ENCODE results near the gene NCKAP5.

Gene NCKAP5

DNA sequence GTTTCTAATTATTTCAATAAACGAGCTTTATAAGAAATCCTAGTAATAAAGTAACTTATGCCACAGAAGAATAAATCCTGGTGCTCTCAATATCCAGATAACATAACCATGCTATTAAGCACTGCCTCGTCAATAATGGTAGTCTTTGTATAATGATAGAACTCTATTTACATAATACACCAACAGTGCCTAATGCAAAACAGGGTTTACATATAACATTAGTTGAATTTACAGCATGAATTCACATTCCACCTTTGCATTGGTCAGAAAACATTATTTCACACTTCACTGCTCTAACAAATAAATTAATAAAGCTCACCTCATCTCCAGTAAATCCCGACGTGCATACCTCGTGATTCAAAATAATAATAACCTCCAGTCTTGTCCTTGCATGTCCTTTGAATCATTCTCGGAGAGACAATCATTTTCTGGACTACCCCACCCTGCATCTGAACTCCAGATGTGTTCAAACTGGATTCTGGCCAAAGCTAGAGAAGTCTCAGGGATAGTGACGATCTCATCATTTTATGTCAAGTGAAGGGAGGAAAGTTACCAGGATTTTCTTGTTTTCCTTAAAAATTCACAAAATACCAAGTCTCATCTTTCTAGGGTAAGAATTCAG lies 189.2 kb downstream of the NCKAP5 start:
- DNase-seq (ENCODE audit: low spot score): no peak

DNA sequence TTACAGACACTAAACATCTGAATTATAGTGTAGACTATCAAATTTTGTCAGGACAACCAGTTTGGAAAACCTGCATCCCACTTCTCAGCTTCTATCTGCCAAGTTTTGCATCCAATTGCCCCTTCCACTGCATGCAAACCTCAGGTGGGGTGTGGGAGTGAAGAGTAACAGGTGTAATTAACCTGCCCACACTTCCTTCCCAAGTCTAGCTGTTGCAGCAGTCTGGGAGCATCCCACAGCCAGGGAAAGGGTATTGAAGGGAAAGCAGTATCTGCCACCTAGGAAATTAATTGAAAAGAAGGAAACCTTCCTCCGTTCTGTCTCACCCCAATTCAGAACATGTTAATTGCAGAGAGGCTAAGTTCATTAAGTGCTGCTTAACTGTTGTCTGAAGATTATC lies 189.9 kb downstream of the NCKAP5 start:
- no peak for DNase-seq (ENCODE audit: low spot score)

DNA sequence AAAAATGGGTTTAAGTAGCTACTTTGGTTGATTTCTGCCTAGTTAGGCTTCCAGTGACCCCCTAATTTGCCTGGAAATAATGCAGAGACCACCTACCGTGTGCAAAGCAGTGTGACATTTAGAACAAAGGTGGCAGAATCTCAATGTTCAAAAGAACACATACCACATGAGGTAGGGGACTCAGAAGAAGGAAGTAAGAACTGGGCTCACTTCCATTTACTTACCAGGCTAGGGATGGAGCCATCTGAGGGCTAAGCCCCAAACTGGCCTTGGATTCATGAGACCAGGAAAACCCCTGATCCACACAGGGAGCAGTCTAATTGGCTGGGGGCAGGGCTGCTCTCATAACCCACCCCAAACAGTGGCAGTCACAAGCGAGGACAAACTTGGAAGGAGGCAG lies 190.7 kb downstream of the NCKAP5 start:
- no peak for DNase-seq (ENCODE audit: low spot score)

DNA sequence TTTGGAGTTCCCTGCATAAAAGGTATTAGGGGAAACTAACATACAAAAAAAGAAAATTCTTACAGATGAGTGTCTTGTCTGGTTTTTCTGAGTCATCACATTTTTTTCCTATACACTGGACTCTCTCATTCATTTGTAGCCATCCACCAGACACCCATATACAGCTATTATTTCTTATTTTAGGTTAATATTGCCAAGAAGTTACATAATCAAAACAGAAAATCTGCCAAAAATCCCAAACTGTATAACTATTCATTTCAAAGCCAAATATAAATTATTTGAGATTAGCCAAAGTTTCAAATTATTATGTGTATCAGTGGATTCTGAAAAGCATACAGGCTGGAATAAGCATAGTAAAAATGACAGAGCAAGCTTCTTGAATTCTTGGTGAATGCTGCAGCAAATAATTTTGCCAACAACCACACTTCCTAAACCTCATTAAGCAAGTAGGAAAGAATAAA lies 191.2 kb downstream of the NCKAP5 start:
- DNase-seq (ENCODE audit: low spot score): no peak

DNA sequence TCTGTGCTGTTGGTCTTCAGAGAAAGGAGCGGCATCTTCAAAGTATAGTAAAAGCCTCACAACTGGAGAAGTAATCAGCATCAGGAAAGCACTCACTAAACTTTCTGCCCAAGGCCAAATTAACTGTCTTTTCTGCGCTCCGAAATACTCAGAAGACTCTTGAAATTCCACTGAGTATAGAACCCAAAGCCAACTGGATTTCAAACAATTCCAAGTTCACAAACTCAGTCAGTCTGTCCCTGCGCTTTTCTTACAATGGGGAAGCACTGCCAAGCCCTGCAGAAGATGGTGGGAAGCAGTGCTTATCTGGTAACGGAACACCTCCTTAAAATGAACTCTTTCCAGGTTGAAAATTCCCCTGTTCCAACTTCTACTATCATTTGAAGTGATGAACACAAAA lies 193.5 kb downstream of the NCKAP5 start:
- no peak for DNase-seq (ENCODE audit: low spot score)

DNA sequence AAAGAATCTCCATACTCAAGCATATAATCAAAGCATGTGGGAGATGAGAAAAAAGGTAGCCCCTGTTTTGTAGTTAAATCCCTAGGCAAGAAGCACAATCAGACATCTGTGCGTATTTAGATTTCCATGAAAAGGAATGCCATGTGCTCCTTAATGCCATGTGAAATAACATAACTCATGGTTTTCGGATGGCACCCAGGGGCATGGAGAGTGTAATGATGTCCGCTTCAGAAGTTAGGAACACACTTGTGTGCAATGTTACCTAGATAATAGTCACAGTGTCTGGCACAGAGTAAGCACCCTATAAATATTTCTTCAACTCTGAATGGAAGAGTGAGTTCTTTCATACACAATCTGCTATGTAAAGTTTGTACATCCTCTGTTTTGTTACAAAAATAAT lies 197.0 kb downstream of the NCKAP5 start:
- no peak for DNase-seq (ENCODE audit: low spot score)

DNA sequence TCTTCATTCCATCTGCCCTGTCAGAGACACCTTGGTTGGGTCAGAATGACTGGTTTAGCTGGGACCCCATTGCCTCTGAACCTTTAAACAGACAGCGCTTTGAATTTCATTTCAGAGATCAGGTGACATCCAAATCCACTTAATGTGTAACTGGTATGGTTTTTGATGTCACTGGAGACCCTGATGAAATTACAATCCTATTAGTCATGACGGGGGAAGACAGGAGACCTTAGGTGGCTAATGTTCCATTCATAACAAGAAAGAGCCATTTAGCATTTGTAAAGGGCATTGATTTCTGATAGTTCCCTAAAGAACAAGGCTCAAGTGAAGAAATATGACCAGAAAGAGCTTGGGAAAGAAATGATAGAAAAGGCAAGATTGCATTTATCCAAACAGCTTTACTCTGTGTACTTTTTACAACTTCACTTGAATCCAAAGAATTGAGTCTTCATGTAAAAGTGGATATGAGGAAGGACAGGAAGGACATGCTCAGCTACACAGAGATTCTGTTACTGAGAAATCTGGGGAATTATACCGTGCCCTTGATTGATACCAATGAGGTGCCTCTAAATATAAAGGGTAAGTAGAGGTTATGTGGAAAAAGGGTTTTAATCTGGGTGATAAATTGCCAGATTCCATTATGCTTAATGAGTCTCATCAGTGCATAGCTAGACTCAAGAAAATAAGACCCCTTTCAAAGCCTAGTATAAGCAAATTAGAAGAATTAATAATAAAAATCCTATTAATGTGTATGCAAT lies 198.2 kb downstream of the NCKAP5 start:
- no peak for DNase-seq (ENCODE audit: low spot score)

DNA sequence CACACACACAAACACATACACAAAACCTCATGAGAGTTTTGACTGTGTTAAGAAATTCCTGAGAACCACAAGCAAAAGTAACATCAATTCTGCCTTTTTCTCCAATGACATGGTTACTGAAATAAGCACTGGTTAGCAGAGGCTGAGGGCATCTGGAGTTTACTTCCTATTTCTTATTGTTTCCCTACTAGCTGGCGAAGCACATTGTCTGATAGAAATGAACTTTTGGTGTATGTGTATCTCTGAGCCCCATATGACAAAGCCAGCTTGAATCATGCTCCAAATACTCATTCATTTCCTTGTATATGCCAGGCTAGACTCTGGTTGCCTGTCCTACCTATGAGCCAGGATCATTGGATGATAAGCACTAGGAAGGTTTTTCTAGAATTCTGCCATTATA lies 203.1 kb downstream of the NCKAP5 start:
- no peak for DNase-seq (ENCODE audit: low spot score)

DNA sequence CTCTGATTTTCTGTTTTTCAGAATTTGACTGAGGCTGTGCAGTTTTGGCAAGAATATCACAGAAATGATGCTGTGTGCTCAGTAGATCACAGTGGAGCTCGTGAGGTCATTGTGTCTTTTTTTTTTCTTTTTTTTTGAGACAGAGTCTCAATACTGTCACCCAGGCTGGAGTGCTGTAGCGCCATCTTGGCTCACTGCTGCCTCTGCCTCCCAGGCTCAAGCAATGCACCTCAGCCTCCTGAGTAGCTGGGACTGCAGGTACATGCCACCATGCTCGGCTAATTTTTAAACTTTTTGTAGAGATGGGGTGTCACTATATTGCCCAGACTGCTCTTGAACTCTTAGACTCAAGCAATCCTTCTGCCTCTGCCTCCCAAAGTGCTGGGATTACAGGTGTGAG lies 203.6 kb downstream of the NCKAP5 start:
- no peak for DNase-seq (ENCODE audit: low spot score)

DNA sequence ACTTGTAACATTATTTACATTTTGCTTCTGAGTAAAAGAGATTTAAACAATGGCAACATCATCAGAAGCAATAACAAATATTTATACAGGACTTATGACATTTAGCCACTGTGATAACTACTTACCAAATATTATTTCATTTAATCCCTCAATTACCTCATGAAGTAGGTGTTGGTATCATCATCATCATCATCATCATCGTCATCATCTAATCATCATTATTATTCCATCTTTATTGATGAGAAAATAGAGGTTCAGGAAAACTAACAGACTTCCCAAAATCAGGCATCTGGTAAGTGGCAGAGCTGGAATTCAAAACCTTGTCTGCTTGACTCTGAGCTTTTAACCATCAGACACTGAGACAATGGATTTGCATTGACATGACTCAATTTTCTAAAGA lies 204.4 kb downstream of the NCKAP5 start:
- DNase-seq (ENCODE audit: low spot score): no peak

DNA sequence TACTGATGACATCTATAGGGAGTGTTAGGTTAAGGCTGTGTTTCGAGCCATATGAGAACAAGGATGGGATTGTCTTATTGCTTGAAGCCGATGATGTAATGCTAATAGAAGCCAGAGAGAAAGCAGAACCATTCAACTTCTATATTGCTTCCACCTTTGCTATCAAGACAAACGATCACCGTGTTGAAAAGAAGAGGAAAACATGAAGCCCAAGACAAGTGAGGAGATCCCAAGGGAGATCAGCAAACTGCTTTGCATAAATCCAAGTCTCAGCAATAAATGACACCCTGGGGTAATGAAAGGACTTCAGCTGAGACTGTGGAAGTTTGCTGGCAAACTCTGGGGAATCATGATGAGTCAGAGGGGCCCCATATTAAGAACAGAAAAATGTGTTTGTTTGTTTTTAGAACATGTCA lies 206.2 kb downstream of the NCKAP5 start:
- DNase-seq (ENCODE audit: low spot score): peak; percentile 88

DNA sequence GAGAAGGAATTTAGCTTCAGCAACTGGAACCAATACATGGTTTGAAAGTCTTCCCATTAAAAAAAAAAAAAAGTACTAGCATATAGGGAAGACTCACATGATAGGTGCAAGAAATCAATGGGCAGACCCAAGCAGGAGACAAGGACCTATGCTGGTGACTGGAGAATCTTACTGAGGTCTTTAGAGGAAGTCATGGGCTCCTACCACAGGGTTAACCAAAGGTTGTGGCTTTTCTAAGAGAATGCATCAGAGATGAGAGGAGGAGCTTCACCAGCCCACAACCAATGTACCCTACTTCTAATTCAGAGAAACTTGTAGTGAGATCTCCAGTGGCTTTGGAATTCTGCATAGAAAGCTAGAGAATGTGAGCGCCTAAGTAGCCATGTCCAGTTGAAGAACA lies 207.4 kb downstream of the NCKAP5 start:
- DNase-seq (ENCODE audit: low spot score): no peak

DNA sequence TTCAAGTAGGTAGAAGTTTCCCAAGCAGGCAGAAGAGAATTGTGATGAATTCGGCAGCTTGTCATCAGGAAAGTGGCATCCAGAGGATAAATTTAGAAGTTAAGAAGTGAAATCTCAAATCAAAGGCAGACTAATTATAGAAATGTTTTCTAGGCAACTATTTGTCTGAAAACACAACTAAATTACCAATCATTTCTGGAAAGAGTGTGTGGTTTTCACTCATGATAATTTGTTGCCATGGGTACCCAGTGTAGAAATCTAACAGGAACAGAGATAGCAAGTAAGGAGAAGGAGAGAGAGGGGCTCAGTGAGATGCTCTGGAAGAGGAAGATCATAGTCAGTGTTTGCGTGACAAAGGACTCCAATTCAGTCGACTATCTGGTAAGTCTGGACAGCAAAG lies 208.1 kb downstream of the NCKAP5 start:
- DNase-seq (ENCODE audit: low spot score): no peak

DNA sequence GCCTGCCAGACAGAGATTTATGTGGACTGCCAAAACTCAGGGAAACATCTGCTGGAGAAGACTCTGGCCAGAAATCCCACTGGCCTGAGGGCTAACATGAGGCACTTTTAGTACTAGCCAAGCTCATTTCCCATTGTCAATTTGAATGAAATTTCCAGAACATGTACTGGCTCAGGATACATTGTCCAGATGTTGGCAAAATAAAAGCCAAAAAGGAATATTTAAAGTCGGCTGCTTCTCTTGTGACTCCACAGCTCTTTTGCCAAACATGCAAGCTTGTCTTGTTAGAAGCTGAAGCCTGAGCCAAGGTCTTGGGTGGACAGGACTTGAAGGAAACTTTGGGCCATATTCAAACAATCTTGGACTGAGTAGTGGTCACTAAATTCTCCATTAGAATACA lies 215.5 kb downstream of the NCKAP5 start:
- no peak for DNase-seq (ENCODE audit: low spot score)

DNA sequence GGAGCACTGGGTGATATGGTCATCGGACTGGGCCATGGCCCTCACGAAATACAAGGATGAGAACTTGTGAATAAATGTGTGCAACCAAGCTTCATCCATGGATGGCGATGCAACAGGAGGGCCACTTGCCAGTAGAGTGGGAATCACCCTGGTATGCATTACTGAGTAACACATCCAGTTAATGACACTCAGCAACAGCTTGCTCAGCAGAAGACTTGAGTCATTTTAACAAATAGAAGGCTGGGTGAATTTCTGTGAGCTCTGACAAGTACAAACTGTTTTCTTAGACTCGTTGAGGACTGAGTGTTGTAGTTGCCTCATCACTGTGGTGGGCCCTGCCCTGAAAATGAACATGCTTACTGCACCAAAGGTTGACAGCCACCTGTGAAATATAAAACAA lies 221.6 kb downstream of the NCKAP5 start:
- no peak for DNase-seq (ENCODE audit: low spot score)

DNA sequence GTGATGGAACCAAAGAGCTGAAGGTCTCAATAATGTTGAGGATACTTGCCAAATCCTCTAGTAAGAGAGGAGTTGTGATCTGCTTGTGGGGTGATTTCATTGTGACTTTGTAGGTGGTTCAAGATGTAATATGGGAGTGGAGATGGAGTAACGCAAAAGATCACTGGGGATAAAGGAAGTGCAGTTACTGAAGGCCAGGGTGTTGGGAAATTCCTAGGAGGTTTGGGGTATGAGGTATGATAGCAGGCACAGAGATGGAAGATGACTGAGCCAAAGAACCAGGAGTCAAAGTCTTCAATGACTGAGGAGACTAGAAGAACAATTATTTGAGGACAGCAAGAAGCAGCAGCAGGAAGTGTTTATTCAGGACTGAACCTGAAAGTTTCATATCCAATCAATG lies 222.6 kb downstream of the NCKAP5 start:
- DNase-seq (ENCODE audit: low spot score): no peak

DNA sequence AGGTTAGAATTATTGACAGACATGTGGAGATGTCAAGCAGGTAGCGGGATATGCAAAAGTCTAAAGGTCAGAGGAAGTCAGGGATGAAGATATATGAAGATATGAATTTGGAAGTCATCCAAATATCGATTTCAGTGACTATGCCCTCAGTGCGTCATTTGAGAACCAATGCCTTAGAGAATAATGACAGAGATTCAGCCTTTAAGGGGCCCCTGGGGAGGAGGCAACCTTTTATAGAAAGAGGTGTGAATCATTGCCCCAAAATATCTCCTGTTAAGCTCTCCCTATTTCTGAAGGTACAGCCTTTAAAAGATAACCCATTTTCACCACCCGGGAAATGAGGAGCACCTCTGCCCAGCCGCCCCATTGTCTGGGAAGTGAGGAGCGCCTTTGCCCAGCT lies 223.4 kb downstream of the NCKAP5 start:
- DNase-seq (ENCODE audit: low spot score): no peak

DNA sequence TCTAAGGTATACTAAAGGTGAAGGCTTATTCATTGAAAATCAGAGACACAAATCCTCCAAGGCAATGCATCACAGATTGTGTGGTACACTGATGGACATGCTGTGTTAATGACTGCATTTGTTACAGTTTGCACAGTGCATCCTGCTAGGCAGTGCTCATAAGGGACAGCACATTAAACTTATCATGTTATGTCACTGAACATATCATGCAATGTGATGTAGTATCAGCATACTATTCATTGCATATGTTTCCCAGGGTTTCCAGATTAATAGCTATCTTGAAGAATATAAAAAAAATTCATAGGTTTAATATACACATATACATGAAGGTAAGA lies 225.3 kb downstream of the NCKAP5 start:
- DNase-seq (ENCODE audit: low spot score): no peak

DNA sequence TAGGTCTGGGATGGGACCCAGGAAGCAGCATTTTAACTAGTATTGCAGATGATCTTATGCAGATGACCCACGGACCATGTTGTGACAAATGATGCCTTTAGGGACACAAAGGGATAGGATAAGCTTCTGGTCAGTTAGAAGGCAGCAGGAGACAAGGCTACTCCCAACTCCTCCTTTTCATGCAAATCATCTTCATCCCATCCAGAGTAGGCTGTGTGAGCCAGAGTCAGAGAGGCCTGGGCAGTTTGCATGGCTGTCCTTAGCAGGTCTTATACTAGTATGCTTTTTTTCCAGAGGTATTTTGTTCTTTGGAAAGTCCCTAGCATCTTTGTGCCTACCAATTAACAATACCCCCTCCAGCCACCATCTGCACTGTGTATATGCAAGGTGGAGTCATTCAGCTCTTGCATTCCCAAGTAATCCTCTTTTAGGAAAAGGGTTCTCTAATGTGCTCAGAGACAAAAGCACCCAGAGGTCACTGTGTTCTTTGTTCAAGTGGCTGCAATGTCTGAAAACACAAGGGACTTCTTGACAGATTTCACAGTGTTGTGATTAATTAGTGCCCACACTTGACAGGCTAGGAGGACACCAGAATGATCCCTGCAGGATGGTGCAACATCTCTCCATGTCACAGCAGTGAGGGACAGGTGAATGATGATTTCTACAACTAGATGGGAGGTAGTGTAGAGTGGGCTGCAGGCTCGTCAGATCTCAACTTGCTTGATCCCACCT lies 225.8 kb downstream of the NCKAP5 start:
- no peak for DNase-seq (ENCODE audit: low spot score)

DNA sequence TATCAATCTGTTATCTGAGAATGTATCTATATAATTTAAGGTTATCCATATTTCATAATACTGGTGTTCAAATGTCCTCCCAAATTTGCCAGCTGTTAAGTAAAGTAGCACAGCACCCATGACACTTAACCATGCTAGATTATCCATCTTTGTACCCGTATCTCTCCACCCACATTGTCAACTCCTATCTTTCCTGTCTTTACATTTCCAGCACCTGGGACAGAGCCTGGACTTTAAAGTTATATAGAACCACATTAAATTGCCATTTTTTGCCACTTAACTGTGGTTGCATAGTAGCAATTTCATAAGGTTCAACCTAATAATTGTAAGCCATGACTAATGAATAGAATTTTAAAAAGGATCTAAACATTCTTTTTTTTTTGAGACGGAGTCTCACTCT lies 226.7 kb downstream of the NCKAP5 start:
- no peak for DNase-seq (ENCODE audit: low spot score)

DNA sequence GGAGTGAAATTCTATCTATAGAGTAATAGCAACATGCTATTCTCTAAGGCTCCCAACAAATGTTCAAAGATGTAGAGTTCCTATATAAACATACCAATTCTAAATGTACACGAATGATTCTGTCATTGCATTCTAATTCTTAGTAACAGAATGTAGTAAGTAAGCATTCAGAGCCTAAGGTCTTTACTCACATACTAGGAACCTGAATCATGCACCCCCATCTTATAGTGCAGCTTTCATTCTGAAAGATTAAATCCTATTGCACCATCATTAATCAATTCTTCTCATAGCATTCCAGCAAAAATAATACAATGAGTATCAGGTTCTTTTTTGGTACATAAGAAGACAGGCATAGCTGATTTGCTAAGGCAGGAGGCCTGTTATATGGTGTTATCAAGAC lies 230.0 kb downstream of the NCKAP5 start:
- no peak for DNase-seq (ENCODE audit: low spot score)

DNA sequence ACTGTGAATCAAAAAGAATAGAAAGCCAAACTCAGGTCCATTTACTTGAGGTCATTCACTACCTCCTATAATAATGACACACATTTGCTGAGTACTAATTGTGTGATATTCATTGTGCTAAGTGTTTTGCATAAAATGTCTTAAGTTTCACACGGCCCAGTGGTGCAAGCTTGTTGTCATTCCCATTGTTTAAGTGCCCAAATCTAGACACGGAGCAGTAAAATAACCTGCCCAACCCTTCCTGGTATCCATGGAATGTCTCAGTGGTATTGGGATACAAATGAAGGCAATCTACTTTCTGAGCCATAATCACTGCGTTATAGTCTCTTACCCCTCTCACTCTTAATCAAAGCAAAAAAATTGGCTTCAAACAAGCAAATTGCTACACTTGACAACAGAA lies 233.3 kb downstream of the NCKAP5 start:
- DNase-seq (ENCODE audit: low spot score): no peak

DNA sequence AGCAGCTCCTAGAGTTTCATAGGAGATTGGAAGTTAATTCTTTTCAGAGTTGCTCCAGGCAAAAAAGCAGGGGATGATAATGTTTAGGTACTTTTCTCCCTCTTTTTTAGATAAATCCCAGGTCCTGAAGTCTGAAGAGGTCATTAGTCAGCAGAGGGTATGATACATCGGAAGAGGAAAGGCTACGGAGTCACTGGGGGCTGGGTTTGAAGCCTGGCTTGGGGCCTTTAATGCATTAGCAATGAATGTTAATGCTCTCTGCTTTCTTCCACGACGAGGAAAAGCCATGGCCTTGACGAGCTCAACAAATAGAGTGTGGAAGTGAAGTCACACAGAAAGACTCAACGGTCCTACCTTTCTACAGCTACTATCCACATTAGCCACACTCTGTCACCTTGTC lies 235.1 kb downstream of the NCKAP5 start:
- DNase-seq (ENCODE audit: low spot score): no peak
